Left renal cortex interstitium (tissue), 4 donors: ENCODE results near the gene FBXO9. TPM values are rescaled to one million over a fixed set of nuclear protein-coding genes. Genes with fewer than 3 reads are reported as not detected.

Experiments used
- DNase-seq, 4 donors: peaks; one replicate each; pipeline ENCODE4 v3.0.0-alpha.2; 2013; ENCODE audit warnings: low read depth in 4 of 4, low spot score in 2 of 4, missing footprints in 1 of 4
- polyA plus RNA-seq, 4 donors: library from polyadenylated mRNA; unstranded; fragments of 120-200 nt; gene quantifications; one replicate each; pipeline ENCODE4 v1.2.1, GENCODE V29; 2013; ENCODE audit not compliant: insufficient read length in 4 of 4

Gene FBXO9
- 100 to 1,000 TPM in 2 of 4 donors, 10 to 100 TPM in 2; 86.7 to 124 (median 95.6) TPM for polyA plus RNA-seq

- peak in 3 of 4 donors; percentile 24 to 57 (median 36) for DNase-seq
These were observed at the start of gene FBXO9 for GRCh38 chr6:53065266-53066076. Gene FBXO9 (plus strand): TSS chr6:53065404. CDS start chr6:53065790, 386 bp downstream.

- no peak for DNase-seq
These were observed 49.7 kb upstream of the FBXO9 start for GRCh38 chr6:53015486-53015885.

GRCh38 chr6:53018446-53018845 is 46.8 kb upstream of the FBXO9 start:
- DNase-seq = no peak

GRCh38 chr6:53020005-53020744 is 45.0 kb upstream of the FBXO9 start:
- no peak for DNase-seq

- no peak for DNase-seq
These were observed 41.9 kb upstream of the FBXO9 start for GRCh38 chr6:53023323-53023722.

- no peak for DNase-seq
These were observed 38.7 kb upstream of the FBXO9 start for GRCh38 chr6:53026526-53026925.

- DNase-seq = no peak
These were observed 38.0 kb upstream of the FBXO9 start for GRCh38 chr6:53027131-53027718.

GRCh38 chr6:53028467-53028866 is 36.7 kb upstream of the FBXO9 start:
- no peak for DNase-seq

- no peak for DNase-seq
These were observed 35.9 kb upstream of the FBXO9 start for GRCh38 chr6:53029257-53029656.

- DNase-seq = no peak
These were observed 35.4 kb upstream of the FBXO9 start for GRCh38 chr6:53029761-53030160.

- no peak for DNase-seq
These were observed 33.9 kb upstream of the FBXO9 start for GRCh38 chr6:53031281-53031680.

- DNase-seq = no peak
These were observed 32.4 kb upstream of the FBXO9 start for GRCh38 chr6:53032849-53033248.

- DNase-seq = no peak
These were observed 31.4 kb upstream of the FBXO9 start for GRCh38 chr6:53033764-53034163.

- DNase-seq = no peak
These were observed 29.5 kb upstream of the FBXO9 start for GRCh38 chr6:53035549-53036213.

- DNase-seq = no peak
These were observed 27.1 kb upstream of the FBXO9 start for GRCh38 chr6:53038141-53038540.

- DNase-seq = no peak
These were observed 26.6 kb upstream of the FBXO9 start for GRCh38 chr6:53038596-53038995.

GRCh38 chr6:53041356-53041755 is 23.8 kb upstream of the FBXO9 start:
- DNase-seq = no peak

- no peak for DNase-seq
These were observed 23.1 kb upstream of the FBXO9 start for GRCh38 chr6:53042112-53042511.

GRCh38 chr6:53043581-53043980 is 21.6 kb upstream of the FBXO9 start:
- no peak for DNase-seq

- no peak for DNase-seq
These were observed 21.1 kb upstream of the FBXO9 start for GRCh38 chr6:53044071-53044470.

GRCh38 chr6:53044572-53044971 is 20.6 kb upstream of the FBXO9 start:
- no peak for DNase-seq
